ENCODE results near the gene PIP4K2C.
"Not testable (repeated sequence)": the region's sequence is repeated elsewhere in the genome, so short reads cannot be mapped to it uniquely, and the experiment has no call there.

Gene PIP4K2C

DNA sequence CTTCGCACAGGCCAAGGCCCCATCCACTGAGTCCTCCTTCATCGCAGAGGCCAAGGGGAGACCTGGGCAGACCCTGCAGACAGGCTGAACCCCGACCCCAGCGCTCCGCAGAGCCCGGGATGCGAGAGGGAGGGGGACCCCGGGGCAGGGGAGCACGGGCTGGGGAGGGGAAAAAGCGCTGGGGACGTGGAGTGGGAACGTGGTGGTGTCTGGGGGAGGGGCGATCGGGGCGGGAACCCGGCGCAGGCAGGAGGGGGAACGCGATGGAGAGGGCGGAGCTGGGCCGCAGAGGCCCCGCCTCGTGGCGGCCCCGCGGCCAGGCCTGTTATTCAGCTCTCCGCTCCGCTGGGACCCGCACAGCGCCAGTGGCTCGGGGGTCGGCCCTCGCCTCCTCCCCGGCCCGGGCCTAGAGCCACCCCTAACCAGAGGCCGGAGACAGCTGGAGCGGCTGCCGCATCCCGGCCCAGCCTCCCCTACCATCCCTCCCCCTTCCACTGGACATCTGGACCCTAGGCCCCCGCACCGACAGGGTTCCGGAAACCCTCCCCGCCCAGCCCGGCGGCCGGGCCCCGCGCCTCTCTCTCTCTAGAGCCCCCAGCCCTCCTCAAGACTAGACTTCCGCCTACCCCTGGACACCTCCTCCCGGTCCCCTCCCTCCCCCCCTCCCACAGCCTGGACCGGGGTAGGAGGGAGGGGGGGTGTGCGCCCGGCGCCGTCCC, 20.3 kb downstream of the PIP4K2C start, which contains the start of gene ARHGEF25:
ARHGEF25 (plus strand) TSS at position 328 of the 719 bp plus-strand sequence. CDS start 460 bp downstream, outside the sequence.
- DNase-seq = no peak

GRCh38 chr12:57611827-57612710, 21.1 kb downstream of the PIP4K2C start:
- no peak for DNase-seq

DNA sequence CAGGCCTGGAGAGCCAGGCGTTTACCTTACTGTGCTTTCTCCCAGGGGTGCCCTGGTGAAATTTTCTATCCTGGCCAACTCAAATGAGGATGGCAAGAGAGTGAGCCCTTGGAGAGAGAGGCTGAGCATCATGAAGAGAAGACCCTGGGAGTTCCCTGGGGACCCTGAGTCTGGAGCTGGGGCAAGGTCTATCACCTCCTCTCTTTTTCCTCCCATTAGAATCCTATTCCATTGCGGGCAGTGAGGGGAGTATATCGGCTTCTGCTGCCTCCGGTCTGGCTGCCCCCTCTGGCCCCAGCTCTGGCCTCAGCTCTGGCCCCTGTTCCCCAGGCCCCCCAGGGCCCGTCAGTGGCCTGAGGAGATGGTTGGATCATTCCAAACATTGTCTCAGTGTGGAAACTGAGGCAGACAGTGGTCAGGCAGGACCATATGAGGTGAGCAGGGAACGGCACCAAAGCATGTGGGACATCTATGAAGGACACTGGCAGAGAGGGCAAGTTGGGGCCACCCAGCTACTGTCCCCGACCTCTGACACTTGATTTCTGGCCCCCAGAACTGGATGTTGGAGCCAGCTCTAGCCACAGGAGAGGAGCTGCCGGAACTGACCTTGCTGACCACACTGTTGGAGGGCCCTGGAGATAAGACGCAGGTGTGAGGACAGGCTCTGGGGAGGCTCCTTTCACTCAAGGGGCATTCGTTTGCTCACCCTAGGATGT, 21.9 kb downstream of the PIP4K2C start:
- DNase-seq = no peak

- DNase-seq = no peak
Observed at GRCh38 chr12:57613427-57614109, 22.6 kb downstream of the PIP4K2C start.

DNA sequence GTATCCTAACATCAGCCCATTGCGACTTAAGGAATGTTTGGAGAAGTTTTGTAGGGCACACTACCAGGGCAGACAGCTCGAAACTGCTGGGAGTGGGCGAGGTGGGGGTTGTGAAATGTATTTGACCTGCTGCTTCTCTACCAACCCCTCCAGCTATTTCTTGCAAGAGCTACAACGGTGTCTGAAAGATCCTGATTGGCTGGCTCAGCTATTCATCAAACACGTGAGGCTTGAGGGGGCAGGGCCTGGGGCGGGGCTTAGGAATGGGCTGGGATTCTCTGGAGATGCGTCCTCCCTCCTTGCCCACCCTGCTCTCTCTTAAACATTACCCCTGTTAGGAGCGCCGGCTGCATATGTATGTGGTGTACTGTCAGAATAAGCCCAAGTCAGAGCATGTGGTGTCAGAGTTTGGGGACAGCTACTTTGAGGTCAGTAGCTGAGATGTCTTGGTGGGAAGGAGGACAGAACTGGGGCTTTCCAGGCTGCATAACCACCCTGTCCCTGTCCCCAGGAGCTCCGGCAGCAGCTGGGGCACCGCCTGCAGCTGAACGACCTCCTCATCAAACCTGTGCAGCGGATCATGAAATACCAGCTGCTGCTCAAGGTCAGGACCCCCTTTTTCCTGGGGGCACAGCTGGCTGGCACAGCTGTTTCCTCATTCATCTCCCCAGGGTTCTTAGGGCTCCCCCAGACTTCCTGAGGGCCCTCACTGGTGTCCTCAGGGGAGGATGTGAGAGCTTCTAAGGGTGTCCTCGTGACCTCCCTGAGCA, 23.4 kb downstream of the PIP4K2C start:
- DNase-seq = peak; percentile 46

GRCh38 chr12:57614948-57615500, 24.0 kb downstream of the PIP4K2C start:
- DNase-seq = no peak

GRCh38 chr12:57615637-57616036, 24.6 kb downstream of the PIP4K2C start:
- no peak for DNase-seq

DNA sequence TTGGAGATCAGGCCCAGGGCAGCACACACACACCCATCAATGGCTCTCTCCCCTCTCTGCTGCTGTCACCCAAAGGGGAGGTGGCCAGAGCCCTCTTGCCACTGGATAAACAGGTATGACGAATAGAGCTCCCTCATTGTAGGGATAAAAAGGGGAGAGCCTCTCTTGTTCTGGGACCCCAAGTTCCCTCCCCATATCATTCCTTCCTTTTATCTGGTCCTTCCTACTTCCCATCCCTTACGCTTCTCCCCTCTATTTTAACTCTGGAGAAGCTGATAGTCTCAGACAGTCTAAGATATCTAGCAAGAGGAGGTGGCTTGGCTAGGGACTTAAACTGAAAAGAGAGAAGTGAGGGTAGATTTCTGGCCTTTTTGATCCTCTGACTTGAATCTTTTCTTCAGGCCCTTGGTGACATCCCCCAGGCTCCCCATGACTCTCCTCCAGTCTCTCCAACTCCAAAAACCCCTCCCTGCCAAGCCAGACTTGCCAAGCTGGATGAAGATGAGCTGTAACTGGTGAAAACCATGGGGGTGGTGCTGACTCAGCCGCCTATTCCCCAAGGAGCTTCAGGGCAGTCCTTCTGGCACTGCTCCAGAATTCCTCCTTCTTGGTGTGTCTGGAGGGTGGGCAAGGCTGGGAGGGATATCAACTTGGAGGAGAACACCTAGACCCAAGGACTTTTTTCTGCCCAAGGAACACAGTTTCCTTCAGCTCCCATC, 25.6 kb downstream of the PIP4K2C start:
- no peak for DNase-seq

GRCh38 chr12:57617942-57618341, 26.9 kb downstream of the PIP4K2C start:
- DNase-seq = no peak

GRCh38 chr12:57618431-57618830, 27.4 kb downstream of the PIP4K2C start:
- DNase-seq = not testable (repeated sequence)

- no peak for DNase-seq
Observed at GRCh38 chr12:57618966-57619433, 28.0 kb downstream of the PIP4K2C start.

GRCh38 chr12:57619434-57620244, 28.6 kb downstream of the PIP4K2C start:
- DNase-seq = no peak

GRCh38 chr12:57620245-57620935, 29.4 kb downstream of the PIP4K2C start:
- DNase-seq = no peak

DNA sequence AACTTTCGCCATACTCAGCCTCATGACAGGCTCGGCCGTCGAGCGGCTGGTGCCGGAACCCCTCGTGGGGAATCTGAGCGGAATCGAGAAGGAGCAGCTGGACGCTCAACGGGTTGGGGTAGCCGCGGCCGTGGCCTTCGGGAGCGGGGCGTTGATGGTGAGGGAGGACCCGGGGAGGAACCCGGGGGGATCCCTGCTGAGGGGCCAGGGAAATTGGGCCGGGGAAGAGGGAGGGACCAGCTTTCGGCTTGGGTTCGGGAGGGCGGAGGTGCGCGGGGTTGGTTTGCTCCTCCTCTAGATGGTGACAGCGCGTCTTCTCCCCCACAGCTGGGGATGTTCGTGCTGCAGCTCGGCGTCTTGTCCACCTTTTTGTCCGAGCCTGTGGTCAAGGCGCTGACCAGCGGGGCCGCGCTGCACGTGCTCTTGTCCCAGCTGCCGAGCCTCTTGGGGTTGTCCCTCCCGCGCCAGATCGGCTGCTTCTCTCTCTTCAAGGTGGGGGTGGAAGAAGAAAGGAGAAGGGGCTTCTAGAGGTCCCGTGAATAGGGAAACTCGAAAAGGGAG, 30.0 kb downstream of the PIP4K2C start:
- DNase-seq = peak; percentile 25

DNA sequence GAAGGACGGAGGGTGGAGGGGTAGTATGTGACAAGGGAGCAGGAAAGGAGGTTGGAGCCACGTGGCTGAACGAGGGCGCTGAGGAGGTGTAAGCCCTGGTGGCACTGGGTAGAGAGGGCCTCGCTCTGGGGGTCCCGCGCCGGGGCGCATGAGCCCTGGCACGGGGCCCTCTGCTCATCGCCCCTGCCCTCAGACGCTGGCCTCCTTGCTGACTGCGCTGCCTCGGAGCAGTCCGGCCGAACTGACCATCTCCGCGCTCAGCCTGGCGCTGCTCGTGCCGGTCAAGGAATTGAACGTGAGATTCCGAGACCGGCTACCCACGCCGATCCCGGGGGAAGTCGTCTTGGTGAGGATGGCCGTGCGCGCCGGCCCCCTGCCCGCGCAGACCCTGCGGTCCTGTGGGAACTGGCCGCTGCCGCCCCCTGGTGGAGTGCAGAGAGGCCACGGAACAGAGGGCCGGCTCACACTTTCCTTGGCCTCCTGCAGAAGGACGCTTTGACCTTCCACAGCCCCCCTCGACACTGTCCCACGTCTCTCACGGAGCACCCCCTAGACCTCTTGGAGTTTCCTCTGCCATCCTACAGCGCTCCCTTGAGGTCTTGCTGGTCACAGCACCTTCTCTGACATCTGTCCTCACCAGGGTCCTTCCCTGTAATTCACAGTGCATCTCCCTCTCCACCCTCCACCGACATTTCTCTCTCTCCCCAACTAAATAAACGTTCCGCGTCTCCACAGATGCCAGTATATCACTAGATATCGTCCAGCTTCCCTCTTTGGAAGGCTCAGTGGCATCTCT, 30.7 kb downstream of the PIP4K2C start:
- DNase-seq = peak; percentile 67

GRCh38 chr12:57622293-57623245, 31.6 kb downstream of the PIP4K2C start:
- no peak for DNase-seq

DNA sequence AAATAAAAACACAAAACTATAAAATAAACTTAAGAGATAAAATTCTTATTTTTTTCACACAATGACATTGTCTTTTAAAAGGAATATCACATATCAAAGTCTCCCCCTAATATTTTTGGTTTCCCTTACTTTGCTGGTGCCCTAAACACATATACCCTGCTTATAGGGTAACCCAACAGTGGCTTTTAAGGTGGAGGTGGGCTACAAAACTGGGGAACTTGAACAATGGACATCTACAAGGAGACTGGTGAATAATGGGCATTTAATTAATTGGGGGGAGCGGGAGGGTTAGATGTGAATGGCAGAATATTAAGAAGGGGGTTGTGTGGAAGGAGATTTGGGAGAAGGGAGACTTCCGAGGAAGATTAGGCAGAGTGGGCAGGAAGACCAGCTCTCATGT, 32.4 kb downstream of the PIP4K2C start:
- DNase-seq = no peak

Measured in RPMI8226 (cell line).